SW 1271 (cell line): Measurements from ENCODE around the gene H2BK1.

Experiments used
- DNase-seq, 2 experiments: peaks; one replicate each; lab custom pipeline; 2025; lab: John Stamatoyannopoulos, UW

The H2BK1 gene

DNA sequence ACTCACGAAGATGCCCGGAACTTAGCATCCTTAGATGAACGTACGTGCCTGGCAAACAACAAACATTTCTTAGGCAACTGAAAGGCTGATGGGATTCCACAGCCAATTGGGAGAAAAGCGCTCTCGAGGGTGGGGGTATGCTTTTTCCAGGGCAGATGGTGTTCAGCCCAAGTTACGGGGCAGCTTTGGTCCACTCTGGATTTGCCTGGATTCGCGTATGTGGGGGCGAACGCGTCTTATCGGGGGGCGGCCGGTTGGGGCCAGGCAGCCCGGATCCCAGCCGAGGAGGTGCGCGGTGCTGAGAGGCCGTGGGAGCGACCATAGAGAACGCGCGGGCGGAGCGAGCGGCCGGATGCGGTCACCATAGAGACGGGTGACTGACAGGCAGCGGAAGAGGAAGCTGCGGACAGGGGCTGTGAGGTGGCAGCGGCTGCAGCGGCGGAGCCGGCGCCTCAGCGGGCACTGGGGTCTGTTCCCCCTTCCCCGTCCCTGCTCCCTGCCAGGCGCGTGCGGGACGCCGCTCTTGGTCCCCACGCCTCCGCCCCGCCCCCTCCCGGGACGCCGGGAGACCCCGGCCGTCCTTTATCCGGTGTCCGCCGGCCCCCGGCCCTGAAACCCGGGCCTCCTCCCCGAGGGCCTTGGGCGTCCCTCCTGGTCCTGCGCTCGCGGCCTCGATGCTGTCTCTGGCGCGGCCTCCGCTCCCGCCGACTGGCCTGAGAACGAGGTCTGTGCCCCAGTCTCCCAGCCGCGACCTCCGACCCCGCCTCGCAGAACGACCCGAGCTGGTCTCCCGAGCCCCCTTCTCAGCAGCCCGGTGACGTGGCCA lies 22.0 kb upstream of the H2BK1 start, which contains the start of gene CHPF2:
Gene CHPF2, plus strand, starts transcription at position 393 of the 826 bp plus-strand sequence. CDS start 1,529 bp downstream, outside the sequence.
- DNase-seq: peak; percentile 18 to 83

- no peak for DNase-seq
Observed at GRCh38 chr7:151231080-151231479, 20.8 kb upstream of the H2BK1 start.

DNA sequence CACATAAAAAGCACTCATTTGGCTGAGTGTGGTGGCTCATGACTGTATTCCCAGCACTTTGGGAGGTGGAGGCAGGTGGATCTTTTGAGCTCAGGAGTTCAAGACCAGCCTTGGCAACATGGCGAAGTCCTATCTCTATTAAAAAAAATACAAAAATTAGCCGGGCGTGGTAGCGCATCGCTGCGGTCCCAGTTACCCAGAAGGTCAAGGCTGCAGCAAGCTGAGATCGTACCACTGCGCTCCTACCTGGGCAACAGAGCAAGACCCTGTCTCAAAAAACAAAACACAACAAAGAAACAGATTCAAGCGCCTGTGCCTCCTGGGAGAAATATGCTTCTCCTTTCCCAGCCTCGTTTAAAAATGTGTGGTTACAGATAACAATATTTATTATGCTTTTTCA lies 19.0 kb upstream of the H2BK1 start:
- DNase-seq: no peak

- DNase-seq: no peak
Observed at GRCh38 chr7:151228024-151228866, 18.0 kb upstream of the H2BK1 start.

- peak; percentile 91 to 95 for DNase-seq
Observed at GRCh38 chr7:151226875-151227782, 16.8 kb upstream of the H2BK1 start, which contains the start of gene ABCF2. ABCF2 (minus strand) TSS chr7:151227205; CDS start chr7:151226458, 747 bp downstream.

GRCh38 chr7:151226560-151226874 lies 16.2 kb upstream of the H2BK1 start:
- no peak for DNase-seq

DNA sequence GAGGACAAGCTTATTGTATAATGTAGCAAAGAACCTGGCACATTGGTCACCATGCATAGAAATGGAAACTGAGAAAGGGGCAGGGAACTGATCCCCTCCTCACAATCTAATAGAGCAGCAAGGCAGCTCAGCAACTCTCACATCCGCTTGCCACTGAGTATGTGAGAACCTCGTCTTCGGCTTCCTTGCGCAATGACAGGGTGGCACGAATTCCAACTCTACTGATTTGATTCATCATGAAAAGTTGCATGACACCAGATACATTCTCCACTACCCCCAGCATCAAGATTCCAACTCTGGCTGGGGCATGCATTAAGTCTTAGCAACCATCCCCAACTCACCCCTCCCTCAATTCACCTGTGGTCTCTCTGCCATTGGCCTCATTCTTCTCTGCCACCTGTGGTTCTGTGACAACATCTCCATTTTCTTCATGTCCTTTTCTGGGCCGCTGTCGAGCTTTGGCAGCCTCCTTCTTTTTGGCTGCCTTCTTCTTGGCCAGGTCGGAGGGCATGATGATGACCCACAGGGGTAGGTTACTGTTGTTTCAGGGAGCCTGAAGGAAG lies 15.7 kb upstream of the H2BK1 start:
- DNase-seq: no peak

GRCh38 chr7:151223728-151224127 lies 13.4 kb upstream of the H2BK1 start:
- DNase-seq: no peak

DNA sequence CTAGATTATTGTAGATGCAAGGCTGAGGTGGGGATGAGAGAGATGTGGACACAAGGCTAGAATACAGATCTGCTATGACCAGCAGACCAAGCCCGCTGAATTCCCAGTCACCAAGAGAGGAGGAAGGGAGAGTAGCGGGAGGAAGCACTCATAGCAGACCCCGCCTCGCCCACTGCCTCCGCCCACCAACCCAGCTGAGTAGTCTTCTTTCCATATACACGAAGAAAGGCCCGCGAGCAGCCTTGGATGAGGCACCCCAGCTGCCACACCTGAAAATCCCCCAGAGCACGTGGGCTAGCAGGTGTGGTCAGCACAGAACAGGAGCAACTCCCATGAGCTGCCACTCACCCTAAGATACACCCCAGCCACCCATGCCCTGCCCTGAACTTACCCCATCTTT lies 7.9 kb upstream of the H2BK1 start:
- no peak for DNase-seq

- DNase-seq: no peak
Observed at GRCh38 chr7:151215396-151215795, 5.1 kb upstream of the H2BK1 start.

DNA sequence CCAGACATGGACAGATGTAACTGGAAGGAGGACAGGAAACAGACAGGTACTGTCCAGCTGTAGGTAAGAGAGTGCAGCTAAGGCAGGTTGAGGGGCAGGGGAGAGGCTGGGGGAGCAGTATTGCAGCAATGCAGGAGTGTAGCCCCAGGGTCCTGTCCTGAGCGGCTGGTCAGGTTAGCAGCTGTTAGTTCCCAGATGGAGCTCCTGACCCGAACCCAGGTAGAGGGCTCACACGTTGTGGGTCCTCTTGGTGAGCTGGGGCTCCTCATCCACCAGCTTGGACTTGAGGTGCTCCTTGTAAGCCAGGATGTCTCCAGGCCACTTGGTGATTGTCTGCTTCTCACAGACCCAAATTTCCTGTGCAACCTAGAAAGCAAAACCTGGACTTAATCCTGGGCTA lies 3.5 kb upstream of the H2BK1 start:
- no peak for DNase-seq

GRCh38 chr7:151212626-151213025 lies 2.3 kb upstream of the H2BK1 start:
- no peak for DNase-seq

DNA sequence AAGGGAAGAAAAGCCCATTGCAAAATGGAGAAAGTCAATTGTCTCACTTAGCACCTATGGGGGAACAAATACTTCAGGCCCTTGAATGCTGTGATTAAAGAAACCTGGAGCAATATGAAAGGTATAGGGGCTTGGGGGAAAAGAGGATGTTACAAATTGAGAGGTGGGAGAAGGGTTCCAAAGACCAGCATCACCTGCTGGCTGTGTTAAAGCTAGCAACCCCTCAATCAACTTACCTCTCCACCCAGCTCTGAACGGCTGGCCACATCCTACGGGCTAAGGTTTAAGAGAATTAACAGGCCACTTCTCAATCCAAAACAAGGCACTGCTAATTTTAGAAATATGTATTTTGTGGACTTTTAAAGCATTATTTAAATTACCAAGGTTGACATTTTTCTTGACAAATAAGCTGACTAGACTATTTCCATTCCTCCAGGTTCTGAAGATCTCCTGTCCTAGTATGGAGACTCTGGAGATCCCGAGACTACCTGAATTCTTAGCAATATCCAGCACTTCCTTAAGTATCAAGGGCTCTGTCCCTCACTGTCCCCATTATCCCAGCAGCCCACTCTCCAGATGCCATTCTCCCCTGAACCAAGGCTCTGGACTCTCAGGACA lies 976 bp upstream of the H2BK1 start:
- no peak for DNase-seq

DNA sequence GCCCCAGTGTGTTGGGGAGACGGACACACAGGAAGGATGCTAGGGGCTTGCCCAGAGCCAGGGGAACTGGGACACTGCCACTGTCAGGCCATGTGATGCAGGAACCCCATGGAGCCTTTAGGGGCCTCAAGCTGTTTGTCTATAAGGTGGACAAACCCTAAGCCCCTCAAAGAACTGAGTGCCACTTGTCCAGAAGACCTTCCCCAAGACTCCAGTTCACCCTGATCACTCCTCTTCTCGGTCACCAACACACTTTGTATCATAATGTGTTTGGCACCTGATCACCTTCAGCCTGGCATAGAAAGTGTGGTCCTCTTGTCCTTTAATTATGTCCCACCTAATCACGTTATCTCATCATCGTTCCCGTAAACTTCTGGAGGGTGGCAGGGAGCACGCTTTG lies 700 bp downstream of the H2BK1 start:
- no peak for DNase-seq

DNA sequence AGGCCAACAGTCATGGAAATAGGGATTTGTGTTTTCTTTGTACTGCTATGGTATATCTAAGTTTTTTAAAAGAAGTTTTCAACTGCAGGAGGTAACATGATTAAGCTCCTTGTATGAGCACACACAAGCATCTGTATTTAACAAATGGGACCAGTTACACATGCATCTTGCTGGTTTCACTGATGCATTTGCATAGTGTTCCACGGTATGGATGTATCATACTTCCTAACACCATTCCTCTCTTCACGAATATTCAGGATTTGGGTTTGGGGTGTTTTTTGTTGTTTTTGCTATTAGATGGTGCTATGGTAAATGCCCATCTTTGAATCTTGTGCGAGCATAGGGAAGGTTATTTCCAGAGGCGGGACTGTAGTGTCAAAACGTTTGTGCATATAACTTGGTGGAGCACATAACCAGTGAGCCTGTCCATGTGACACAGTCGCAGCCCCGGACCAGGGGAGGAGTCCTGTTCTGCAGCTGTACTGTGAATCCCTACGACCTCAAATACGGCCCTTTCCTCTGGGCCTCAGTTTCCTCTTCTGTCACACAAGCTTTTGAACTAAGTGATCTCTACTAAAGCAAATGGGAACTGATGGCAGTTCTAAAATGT lies 1.9 kb downstream of the H2BK1 start:
- no peak for DNase-seq

DNA sequence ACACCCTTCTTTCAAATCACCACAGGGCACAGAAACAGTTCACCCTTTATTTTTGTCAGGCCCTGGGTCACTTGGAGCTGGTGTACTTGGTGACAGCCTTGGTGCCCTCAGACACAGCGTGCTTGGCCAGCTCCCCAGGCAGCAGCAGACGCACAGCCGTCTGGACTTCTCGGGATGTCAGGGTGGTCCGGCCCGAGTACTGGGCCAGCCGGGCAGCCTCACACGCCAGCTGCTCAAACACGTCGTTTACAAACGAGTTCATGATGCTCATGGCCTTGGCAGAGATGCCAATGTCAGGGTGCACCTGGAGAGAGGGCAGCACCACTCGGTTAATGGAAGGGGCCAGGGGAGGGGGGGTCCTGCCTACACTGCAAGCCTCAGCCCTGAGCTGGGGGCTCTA lies 2.5 kb downstream of the H2BK1 start:
- DNase-seq: no peak

GRCh38 chr7:151207315-151207714 lies 3.0 kb downstream of the H2BK1 start:
- DNase-seq: no peak

- no peak for DNase-seq
Observed at GRCh38 chr7:151206914-151207313, 3.4 kb downstream of the H2BK1 start.

- no peak for DNase-seq
Observed at GRCh38 chr7:151205730-151206129, 4.6 kb downstream of the H2BK1 start.

DNA sequence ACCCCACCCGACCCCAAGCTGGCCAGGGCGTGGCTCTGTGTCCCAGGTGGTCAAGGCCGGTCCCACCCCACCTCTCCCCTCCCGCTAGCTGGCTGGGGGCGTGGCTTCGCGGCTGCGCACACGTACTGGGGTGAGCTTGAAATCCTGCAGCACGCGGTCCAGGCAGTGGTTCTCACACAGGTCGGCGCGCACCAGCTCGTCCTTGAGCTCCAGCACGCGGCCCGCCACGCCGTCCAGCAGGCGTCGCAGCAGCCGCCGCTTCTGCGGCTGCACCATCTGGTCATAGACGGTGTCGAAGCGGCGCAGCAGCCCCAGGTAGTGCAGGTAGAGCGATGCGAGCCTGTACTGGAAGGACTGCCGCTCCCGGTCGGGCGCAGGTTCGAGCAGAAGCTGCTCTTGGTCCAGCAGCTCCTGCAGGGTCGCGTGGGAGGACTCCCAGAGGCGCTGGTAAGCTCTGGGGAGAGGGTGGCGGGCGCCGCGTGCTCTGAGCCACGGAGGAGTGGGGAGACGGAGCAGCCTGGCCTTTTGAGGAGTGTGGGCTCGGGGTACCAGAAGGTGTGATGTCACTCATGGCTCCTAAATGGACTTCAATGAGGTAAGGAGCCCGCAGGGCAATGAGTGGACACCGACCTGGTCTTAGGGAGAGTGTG lies 5.8 kb downstream of the H2BK1 start:
- no peak for DNase-seq
